Fibroblast of villous mesenchyme (primary cell): ENCODE data around the gene MEPCE. TPM values are rescaled to one million over a fixed set of nuclear protein-coding genes. Genes with fewer than 3 reads are reported as not detected.
"Not testable (repeated sequence)": the region's sequence is repeated elsewhere in the genome, so short reads cannot be mapped to it uniquely, and the experiment has no call there.

Experiments used
- DNase-seq: peaks from one replicate; pipeline ENCODE4 v3.0.0-alpha.2; 2010; ENCODE audit warnings: low read depth
- H3K4me3 ChIP-seq: 2 replicates; pipeline ENCODE4 v1.5.1; 2011; ENCODE audit warnings: low read depth, mild to moderate bottlenecking, low read length
- total RNA-seq: library from RNA; depleted of rRNA; stranded (reverse); fragments of >200 nt; gene quantifications from 2 replicates; pipeline ENCODE4 v1.2.3, GENCODE V29; 2012
- TF ChIP-seq, protein P1 (sequence below): IDR thresholded peaks from 2 replicates; pipeline ENCODE4 v1.5.1; 2012; ENCODE audit warnings: low read depth, mild to moderate bottlenecking, low read length; ENCODE audit not compliant: insufficient read depth

The MEPCE gene
- total RNA-seq, 1 donor, result 29.4 TPM

DNA sequence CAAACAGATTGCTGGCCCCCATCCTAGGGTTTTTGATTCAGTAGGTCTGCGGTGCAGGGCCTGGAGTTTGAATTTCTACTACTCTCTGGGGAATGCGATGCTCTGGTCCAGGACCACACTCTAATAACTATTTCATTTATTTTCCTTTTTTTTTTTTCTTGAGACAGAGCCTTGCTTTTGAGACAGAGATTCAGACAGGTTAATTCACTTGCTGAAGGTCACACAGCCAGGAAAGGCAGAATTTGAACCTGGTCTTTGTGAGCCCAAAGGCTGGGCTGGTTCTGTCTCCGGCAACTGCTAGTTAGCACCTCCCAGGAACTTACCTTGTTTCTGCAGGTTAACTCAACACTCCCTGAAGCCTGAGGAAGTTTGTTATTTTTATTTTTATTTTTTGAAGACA lies 22.9 kb downstream of the MEPCE start:
- H3K4me3 ChIP-seq, result no peak overlapping the region
- DNase-seq, result no peak
- TF ChIP-seq, protein P1, sequence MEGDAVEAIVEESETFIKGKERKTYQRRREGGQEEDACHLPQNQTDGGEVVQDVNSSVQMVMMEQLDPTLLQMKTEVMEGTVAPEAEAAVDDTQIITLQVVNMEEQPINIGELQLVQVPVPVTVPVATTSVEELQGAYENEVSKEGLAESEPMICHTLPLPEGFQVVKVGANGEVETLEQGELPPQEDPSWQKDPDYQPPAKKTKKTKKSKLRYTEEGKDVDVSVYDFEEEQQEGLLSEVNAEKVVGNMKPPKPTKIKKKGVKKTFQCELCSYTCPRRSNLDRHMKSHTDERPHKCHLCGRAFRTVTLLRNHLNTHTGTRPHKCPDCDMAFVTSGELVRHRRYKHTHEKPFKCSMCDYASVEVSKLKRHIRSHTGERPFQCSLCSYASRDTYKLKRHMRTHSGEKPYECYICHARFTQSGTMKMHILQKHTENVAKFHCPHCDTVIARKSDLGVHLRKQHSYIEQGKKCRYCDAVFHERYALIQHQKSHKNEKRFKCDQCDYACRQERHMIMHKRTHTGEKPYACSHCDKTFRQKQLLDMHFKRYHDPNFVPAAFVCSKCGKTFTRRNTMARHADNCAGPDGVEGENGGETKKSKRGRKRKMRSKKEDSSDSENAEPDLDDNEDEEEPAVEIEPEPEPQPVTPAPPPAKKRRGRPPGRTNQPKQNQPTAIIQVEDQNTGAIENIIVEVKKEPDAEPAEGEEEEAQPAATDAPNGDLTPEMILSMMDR, result no peak

DNA sequence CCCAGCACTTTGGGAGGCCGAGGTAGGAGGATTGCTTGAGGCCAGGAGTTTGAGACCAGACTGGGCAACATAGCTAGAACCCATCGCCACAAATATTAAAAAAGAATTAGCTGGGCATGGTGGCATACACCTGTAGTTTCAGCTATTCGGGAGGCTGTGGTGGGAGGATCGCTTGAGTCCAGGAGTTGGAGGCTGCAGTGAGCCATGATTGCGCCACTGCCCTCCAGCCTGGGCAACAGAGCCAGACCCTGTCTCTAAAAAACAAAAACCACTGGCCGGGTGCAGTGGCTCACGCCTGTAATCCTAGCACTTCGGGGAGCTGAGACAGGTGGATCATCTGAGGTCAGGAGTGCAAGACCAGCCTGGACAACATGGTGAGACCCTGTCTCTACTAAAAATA lies 24.2 kb downstream of the MEPCE start:
- H3K4me3 ChIP-seq, DNase-seq: not testable (repeated sequence)

DNA sequence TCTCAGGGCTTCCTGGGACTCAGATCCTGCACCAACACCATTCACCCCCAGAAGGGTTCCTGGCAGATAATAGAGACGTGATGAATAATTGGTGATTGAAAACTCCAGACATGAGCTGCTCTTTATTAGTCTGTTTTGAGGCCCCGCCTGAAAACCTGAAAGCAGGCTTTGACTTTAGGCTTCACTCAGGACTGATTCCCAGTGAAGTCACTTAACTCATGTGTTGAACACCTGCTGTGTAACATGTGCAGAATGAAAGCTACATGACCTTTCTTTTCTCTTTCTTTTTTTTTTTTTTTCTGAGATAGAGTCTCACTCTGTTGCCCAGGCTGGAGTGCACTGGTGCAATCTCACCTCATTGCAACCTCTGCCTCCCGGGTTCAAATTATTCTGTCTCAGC lies 25.6 kb downstream of the MEPCE start:
- DNase-seq, result no peak
- TF ChIP-seq, protein P1, result no peak
- no peak overlapping the region for H3K4me3 ChIP-seq

DNA sequence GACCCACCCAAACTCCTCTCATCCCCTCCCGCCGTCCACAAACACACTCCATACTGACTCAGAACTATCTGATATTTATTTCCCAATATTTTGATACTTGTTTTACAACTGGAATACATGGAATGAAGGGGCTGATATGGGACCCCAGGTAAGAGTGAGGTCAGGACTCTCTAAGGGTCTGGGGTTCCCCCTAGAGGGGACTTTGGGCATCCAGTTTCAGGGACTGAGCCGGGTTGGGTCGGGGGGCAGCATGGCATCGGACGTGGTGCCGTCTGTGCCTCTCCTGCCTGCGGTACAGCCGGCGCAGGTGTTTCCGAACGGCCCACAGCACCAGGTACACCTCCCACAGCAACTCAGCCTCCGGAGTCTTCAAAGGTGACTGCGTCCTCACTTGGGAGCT lies 26.9 kb downstream of the MEPCE start:
- no peak overlapping the region for H3K4me3 ChIP-seq
- TF ChIP-seq, protein P1, result no peak
- DNase-seq, result no peak

DNA sequence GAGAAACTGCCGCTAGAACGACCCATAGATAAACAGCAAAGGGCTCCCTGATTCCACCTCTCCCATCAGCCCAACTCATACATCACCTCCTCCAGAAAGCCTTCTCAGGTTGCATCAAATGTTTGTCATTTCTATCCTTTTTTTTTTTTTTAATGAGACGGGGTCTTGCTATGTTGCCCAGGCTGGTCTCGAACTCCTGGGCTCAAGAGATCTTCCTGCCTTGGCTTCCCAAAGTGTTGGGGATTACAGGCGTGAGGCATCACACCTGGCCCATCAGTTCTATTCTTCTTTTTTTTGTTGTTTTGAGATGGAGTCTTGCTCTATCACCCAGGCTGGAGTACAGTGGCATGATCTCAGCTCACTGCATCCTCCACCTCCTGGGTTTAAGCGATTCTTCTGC lies 27.4 kb downstream of the MEPCE start:
- TF ChIP-seq, protein P1, result no peak
- H3K4me3 ChIP-seq, result no peak overlapping the region
- DNase-seq, result no peak

DNA sequence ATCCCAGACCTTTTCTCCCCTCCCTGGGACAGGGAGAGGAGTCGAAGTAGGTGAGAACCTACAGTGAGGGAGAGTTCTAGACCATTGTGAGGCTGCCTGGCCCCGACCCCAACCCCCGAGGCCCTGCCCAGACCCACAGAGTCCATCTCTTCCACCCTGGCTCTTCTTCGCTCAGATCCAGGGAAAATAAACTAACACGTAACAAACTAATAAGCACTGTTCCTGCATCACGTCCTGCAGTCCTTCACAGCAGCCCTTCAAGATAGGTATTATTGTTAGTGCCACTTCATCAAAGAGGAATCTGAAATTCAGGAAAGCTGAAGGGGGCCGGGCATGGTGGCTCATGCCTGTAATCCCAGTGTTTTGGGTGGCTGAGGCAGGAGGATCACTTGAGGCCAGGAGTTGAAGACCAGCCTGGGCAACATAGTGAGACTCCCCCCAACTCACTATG lies 34.6 kb downstream of the MEPCE start, which contains the start of gene SPACDR:
Gene SPACDR (minus strand): TSS at position 51 of the 451 bp plus-strand sequence. CDS start 235 bp downstream, outside the sequence.
- H3K4me3 ChIP-seq, result no peak within 1 kb of the TSS
- TF ChIP-seq, protein P1, result no peak
- DNase-seq, result no peak

DNA sequence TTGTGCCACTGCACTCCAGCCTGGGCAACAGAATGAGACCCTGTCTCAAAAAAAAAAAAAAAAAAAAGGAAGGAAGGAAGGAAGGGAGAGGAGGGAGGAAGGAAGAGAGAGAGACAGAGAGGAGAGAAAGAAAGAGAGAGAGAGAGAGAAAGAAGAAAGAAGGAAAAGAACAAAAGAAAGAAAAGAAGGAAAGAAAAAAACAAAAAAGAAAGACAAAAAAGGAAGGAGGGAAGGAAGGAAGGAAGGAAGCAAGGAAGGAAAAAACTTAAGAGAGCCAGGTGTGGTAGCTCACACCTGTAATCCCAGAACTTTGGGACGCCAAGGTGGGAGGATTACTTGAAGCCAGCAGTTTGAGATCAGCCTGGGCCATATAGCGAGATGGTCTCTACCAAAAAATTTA lies 35.2 kb downstream of the MEPCE start:
- no peak overlapping the region for H3K4me3 ChIP-seq
- TF ChIP-seq, protein P1, result no peak
- no peak for DNase-seq

DNA sequence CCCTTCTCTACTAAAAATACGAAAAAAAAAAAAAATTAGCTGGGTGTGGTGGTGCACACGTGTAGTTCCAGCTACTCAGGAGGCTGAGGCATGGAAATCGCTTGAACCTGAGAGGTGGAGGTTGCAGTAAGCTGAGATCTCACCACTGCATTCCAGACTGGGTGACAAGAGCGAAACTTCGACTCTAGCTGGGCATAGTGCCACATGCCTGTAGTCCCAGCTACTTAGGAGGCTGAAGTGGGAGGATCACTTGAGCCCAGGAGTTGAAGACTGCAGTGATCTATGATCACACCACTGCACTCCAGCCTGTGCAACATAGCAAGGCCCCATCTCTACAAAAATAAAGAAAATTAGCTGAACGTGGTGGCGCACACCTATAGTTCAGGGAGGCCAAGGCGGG lies 35.7 kb downstream of the MEPCE start:
- no peak for DNase-seq
- TF ChIP-seq, protein P1, result no peak
- H3K4me3 ChIP-seq, result no peak overlapping the region
